ENCODE measurements around the gene THBS2.

GRCh38 chr6:169251822-169252504, 1.7 kb downstream of the THBS2 start:
- TF ChIP-seq CTCF (IDR thresholded peaks at IDR 0.05; ENCODE audit: low read length) (no peak), EZH2 (optimal IDR thresholded peaks at IDR 0.05; ENCODE audit: low read depth, low read length) (no peak)
